ENCODE results near the gene CCDC27.

DNA sequence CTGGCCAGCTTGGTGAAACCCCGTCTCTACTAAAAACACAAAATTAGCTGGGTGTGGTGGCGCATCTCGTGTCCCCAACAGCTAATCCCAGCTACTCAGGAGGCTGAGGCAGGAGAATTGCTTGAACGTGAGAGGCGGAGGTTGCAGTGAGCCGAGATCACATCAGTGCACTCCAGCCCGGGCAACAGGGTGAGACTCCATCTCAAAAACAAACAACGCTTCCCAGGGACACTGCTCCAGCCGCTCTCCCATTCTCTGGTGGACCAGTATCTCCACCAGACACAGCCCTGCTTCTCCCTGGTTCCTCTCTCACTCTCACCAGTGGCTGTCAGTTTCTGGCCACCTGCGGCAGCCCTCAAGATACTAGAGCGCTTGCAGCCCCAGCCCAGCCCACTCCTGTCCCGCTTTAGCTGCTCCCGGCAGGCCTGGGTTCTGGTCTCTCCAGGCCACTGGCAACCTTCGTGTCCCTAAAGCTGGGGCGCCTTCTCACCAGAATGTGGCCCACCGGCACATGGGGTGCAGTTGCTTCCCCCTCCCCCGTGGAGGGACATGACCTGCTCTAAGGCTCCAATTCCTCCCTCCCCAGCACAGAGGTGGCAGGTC, 65.0 kb downstream of the CCDC27 start:
- no peak for TF ChIP-seq CTCF (IDR thresholded peaks at IDR 0.05 in 2 of 3, conservative IDR thresholded peaks at IDR 0.05 in 1 of 3; ENCODE audit: borderline replicate concordance in 1 of 3, insufficient read depth in 1 of 3, low read depth in 2 of 3, low read length in 2 of 3)
- TF ChIP-seq EZH2 (IDR thresholded peaks at IDR 0.05) = no peak
- TF ChIP-seq POLR2AphosphoS5 (IDR thresholded peaks at IDR 0.05; ENCODE audit: low read depth, low read length) = no peak
- no peak for TF ChIP-seq ZNF274 (IDR thresholded peaks at IDR 0.05; ENCODE audit: low read depth, low read length)
- TF ChIP-seq REST (IDR thresholded peaks at IDR 0.05; ENCODE audit: low read depth) = no peak
- TF ChIP-seq ATF3 (IDR thresholded peaks at IDR 0.05) = no peak
- TF ChIP-seq YY1 (IDR thresholded peaks at IDR 0.05; ENCODE audit: extremely low read depth, insufficient replicate concordance, low read depth, low read length) = no peak
- TF ChIP-seq ZFX (IDR thresholded peaks at IDR 0.05) = no peak
- TF ChIP-seq POLR2A (IDR thresholded peaks at IDR 0.05; ENCODE audit: borderline replicate concordance, extremely low read depth, insufficient read depth, insufficient read length) = no peak
- TF ChIP-seq, protein P1, sequence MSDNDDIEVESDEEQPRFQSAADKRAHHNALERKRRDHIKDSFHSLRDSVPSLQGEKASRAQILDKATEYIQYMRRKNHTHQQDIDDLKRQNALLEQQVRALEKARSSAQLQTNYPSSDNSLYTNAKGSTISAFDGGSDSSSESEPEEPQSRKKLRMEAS (IDR thresholded peaks at IDR 0.05) = no peak
- TF ChIP-seq JUND (IDR thresholded peaks at IDR 0.05) = no peak

Data from HCT116 (cell line).